NCI-H446 (cell line): ENCODE data around the gene KCNN1.
"Not testable (repeated sequence)": the region's sequence is repeated elsewhere in the genome, so short reads cannot be mapped to it uniquely, and the experiment has no call there.

Experiments
- DNase-seq, 2 experiments: peaks; one replicate each; lab custom pipeline; 2025; lab: John Stamatoyannopoulos, UW

Gene KCNN1

GRCh38 chr19:18027151-18027550 is 60.2 kb downstream of the KCNN1 start:
- DNase-seq, result no peak

- DNase-seq, result peak; percentile 91 to 97
Observed at GRCh38 chr19:18029617-18030338, 62.9 kb downstream of the KCNN1 start.

- DNase-seq, result not testable (repeated sequence)
Observed at GRCh38 chr19:18031401-18031800, 64.5 kb downstream of the KCNN1 start.

- peak; percentile 32 to 77 for DNase-seq
Observed at GRCh38 chr19:18032102-18032501, 65.2 kb downstream of the KCNN1 start.

- no peak for DNase-seq
Observed at GRCh38 chr19:18041054-18041453, 74.1 kb downstream of the KCNN1 start.

GRCh38 chr19:18043676-18044075 is 76.8 kb downstream of the KCNN1 start:
- DNase-seq, result no peak

- DNase-seq, result peak; percentile 78 to 92
Observed at GRCh38 chr19:18044825-18045304, 78.0 kb downstream of the KCNN1 start.

- no peak for DNase-seq
Observed at GRCh38 chr19:18045307-18046050, 78.6 kb downstream of the KCNN1 start.

GRCh38 chr19:18046059-18046718 is 79.3 kb downstream of the KCNN1 start:
- DNase-seq, result peak in 1 of 2 experiments; percentile 19

GRCh38 chr19:18049385-18049784 is 82.5 kb downstream of the KCNN1 start:
- DNase-seq, result peak in 1 of 2 experiments; percentile 58
